ENCODE results near the gene TSPEAR. TPM values are rescaled to one million over a fixed set of nuclear protein-coding genes. Genes with fewer than 3 reads are reported as not detected.
"Not testable (repeated sequence)": the region's sequence is repeated elsewhere in the genome, so short reads cannot be mapped to it uniquely, and the experiment has no call there.

The TSPEAR gene
- total RNA-seq, 1 donor from 2014 or later = not detected

GRCh38 chr21:44697811-44698734, 13.3 kb downstream of the TSPEAR start:
- no peaks in the 10 kb centered on the region for H3K4me1 Mint-ChIP-seq
- DNase-seq = no peak
- no peak overlapping the region for H3K27ac Mint-ChIP-seq
- peaks cover 58% of the 10 kb centered on the region for H3K27me3 Mint-ChIP-seq
- no peaks in the 10 kb centered on the region for H3K36me3 Mint-ChIP-seq (ENCODE audit: low read depth)
- intact Hi-C loops (cut with micrococcal nuclease) = no loop called here
- no peak overlapping the region for H3K4me3 Mint-ChIP-seq
- peaks cover 5% of the 10 kb centered on the region for H3K9me3 Mint-ChIP-seq

DNA sequence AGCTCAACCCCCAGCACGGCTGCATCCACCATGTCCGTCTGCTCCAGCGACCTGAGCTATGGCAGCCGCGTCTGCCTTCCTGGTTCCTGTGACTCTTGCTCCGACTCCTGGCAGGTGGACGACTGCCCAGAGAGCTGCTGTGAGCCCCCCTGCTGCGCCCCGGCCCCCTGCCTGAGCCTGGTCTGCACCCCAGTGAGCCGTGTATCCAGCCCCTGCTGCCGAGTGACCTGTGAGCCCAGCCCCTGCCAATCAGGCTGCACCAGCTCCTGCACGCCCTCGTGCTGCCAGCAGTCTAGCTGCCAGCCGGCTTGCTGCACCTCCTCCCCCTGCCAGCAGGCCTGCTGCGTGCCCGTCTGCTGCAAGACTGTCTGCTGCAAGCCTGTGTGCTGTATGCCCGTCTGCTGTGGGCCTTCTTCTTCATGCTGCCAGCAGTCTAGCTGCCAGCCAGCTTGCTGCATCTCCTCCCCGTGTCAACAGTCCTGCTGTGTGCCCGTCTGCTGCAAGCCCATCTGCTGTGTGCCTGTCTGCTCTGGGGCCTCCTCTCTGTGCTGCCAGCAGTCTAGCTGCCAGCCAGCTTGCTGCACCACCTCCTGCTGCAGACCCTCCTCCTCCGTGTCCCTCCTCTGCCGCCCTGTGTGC, 14.1 kb downstream of the TSPEAR start, which contains the start of gene KRTAP10-12:
Gene KRTAP10-12, plus strand, starts transcription at position 1 of the 639 bp plus-strand sequence. Its CDS starts 30 bp downstream, at position 31.
- H3K4me1 Mint-ChIP-seq; H3K4me3 Mint-ChIP-seq; H3K9me3 Mint-ChIP-seq; intact Hi-C loops (cut with micrococcal nuclease); H3K36me3 Mint-ChIP-seq (ENCODE audit: low read depth); H3K27ac Mint-ChIP-seq; DNase-seq: not testable (repeated sequence)
- H3K27me3 Mint-ChIP-seq = peaks cover 54% of the 10 kb centered on the region

GRCh38 chr21:44696572-44696971, 14.8 kb downstream of the TSPEAR start:
- Mint-ChIP-seq H3K9me3 (peaks cover 5% of the 10 kb centered on the region), H3K27me3 (peaks cover 53% of the 10 kb centered on the region), H3K4me3 (no peak overlapping the region), H3K4me1 (peaks cover 2% of the 10 kb centered on the region), H3K36me3 (ENCODE audit: low read depth) (no peaks in the 10 kb centered on the region), H3K27ac (no peak overlapping the region)
- intact Hi-C loops (cut with micrococcal nuclease) = no loop called here
- no peak for DNase-seq

DNA sequence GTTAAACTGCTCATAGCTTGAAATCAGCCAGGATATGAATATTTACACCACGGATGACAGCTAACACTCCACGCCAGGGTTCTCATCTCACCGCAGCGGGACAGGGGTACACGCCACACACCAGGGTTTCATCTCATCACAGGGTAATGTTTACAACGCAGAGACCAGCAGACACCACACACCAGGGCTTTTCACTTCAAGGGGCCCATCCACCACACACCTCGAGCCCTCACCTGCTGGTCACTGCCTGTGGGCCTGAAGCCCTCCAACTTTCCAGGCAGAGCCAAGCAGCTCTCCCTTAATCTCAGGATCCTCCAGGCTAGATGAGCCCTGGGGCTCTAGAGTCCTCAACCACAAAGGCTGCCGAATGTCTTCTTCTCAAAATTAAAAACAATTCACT, 15.7 kb downstream of the TSPEAR start:
- intact Hi-C loops (cut with micrococcal nuclease) = no loop called here
- Mint-ChIP-seq H3K27me3 (peaks cover 52% of the 10 kb centered on the region), H3K4me1 (peaks cover 2% of the 10 kb centered on the region), H3K4me3 (no peak overlapping the region), H3K9me3 (peaks cover 5% of the 10 kb centered on the region), H3K36me3 (ENCODE audit: low read depth) (no peaks in the 10 kb centered on the region), H3K27ac (no peak overlapping the region)
- DNase-seq = no peak

DNA sequence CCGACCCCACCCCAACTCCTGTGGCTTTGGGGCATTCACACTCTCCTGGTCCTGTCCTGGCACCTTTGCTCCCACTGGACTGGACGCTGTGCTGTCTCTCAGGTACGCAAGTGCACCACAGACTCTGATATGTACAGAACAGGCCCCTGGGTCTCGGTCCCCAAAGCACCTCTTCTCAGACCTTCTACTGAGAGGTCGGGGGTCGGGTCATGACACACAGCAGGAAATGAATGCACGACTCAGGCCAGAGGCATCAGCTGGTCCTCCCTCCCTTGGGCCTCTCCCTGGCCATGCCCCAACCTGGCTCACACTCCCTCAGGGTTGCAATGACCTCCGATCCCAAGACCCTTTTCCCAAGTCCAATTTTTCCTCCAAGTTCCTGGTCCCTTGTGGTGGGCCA, 16.2 kb downstream of the TSPEAR start:
- peaks cover 2% of the 10 kb centered on the region for H3K4me1 Mint-ChIP-seq
- no peak overlapping the region for H3K27ac Mint-ChIP-seq
- H3K9me3 Mint-ChIP-seq = peaks cover 5% of the 10 kb centered on the region
- no peaks in the 10 kb centered on the region for H3K36me3 Mint-ChIP-seq (ENCODE audit: low read depth)
- H3K27me3 Mint-ChIP-seq = peaks cover 55% of the 10 kb centered on the region
- intact Hi-C loops (cut with micrococcal nuclease) = no loop called here
- no peak for DNase-seq
- H3K4me3 Mint-ChIP-seq = no peak overlapping the region

DNA sequence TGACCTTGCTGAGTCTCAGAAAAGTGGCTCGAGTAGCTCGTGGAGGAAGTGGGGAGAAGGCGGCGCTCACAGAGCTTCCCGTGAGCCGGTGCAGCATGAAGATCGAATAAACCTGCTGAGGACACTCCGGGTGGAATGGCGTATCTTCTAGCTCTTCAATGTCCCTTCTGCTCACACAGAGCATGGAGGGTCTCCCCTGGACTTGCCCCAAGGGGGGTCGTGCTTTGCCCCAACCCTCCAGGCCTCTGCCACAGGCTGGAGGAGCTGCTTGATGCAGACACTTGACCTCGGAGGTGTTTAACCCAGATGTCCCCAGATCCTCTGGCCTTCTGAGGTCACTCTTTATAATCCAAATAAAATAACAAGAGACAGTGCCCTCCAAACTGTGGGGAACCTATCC, 16.6 kb downstream of the TSPEAR start:
- no peak overlapping the region for H3K27ac Mint-ChIP-seq
- H3K9me3 Mint-ChIP-seq = peaks cover 5% of the 10 kb centered on the region
- DNase-seq = no peak
- peaks cover 57% of the 10 kb centered on the region for H3K27me3 Mint-ChIP-seq
- no peak overlapping the region for H3K4me3 Mint-ChIP-seq
- intact Hi-C loops (cut with micrococcal nuclease) = no loop called here
- peaks cover 2% of the 10 kb centered on the region for H3K4me1 Mint-ChIP-seq
- no peaks in the 10 kb centered on the region for H3K36me3 Mint-ChIP-seq (ENCODE audit: low read depth)

DNA sequence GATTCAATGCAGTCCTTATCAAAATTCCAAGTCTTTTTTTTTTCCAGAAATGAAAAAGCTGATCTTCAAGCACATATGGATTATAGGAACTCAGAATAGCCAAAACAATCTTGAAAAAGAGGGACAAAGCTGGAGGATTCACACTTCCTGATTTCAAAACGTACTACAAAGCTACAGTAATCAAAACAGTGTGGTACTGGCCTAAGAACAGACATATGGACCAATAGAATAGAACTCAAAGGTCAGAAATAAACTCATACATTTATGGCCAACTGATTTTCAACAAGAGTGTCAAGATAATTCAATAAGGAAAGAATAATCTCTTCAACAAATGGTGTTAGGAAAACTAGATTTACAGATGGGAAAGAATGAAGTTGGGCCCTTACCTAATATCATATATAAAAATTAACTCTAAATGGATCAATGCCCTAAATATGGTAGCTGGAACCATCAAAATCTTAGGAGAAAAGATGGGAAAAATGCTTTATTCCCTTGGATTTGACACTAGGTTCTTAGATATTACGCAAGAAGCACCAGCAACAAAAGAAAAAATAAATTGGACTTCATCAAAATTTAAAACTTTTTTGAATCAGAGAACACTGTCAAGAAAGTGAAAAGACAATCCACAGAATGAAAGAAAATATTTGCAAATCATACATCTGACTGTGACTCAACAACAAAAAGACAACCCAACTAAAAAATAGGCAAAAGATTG, 18.4 kb downstream of the TSPEAR start:
- DNase-seq = no peak
- peaks cover 5% of the 10 kb centered on the region for H3K9me3 Mint-ChIP-seq
- H3K27ac Mint-ChIP-seq = peak overlapping the region; percentile 50
- H3K27me3 Mint-ChIP-seq = peaks cover 43% of the 10 kb centered on the region
- H3K4me3 Mint-ChIP-seq = no peak overlapping the region
- H3K4me1 Mint-ChIP-seq = peaks cover 2% of the 10 kb centered on the region
- no peaks in the 10 kb centered on the region for H3K36me3 Mint-ChIP-seq (ENCODE audit: low read depth)
- intact Hi-C loops (cut with micrococcal nuclease) = no loop called here

GRCh38 chr21:44691686-44692085, 19.7 kb downstream of the TSPEAR start:
- no peak for DNase-seq
- H3K27ac Mint-ChIP-seq = no peak overlapping the region
- H3K4me1 Mint-ChIP-seq = peaks cover 3% of the 10 kb centered on the region
- H3K4me3 Mint-ChIP-seq = no peak overlapping the region
- intact Hi-C loops (cut with micrococcal nuclease) = no loop called here
- peaks cover 5% of the 10 kb centered on the region for H3K9me3 Mint-ChIP-seq
- H3K36me3 Mint-ChIP-seq (ENCODE audit: low read depth) = no peaks in the 10 kb centered on the region
- H3K27me3 Mint-ChIP-seq = peaks cover 33% of the 10 kb centered on the region

GRCh38 chr21:44689740-44690139, 21.6 kb downstream of the TSPEAR start:
- H3K4me1 Mint-ChIP-seq = peaks cover 11% of the 10 kb centered on the region
- H3K27me3 Mint-ChIP-seq = peaks cover 26% of the 10 kb centered on the region
- H3K27ac Mint-ChIP-seq; intact Hi-C loops (cut with micrococcal nuclease); H3K4me3 Mint-ChIP-seq; DNase-seq; H3K9me3 Mint-ChIP-seq; H3K36me3 Mint-ChIP-seq (ENCODE audit: low read depth): not testable (repeated sequence)

DNA sequence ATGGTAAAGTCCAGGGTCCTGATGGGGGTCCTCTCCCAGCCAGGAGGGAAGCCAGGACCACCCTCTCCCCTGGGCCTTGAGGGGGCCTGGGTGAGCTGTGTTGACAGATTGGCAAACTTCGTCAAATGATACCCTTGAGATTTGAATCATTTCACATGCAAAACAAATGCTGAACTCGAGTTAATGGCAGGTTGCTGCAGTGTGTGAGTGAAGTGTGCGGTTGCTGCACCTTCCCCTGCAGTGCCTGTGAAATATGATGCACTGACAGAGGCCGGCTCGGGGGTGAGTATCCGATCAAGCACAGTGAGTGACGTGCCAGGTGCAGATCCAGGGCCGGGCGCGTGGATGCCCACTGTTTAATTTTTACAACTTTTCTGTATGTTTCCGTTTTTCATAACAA, 23.7 kb downstream of the TSPEAR start:
- Mint-ChIP-seq H3K4me3 (no peak overlapping the region), H3K27ac (no peak overlapping the region), H3K36me3 (ENCODE audit: low read depth) (no peaks in the 10 kb centered on the region), H3K9me3 (no peaks in the 10 kb centered on the region), H3K4me1 (peaks cover 11% of the 10 kb centered on the region), H3K27me3 (peaks cover 22% of the 10 kb centered on the region)
- intact Hi-C loops (cut with micrococcal nuclease) = no loop called here
- DNase-seq = no peak

DNA sequence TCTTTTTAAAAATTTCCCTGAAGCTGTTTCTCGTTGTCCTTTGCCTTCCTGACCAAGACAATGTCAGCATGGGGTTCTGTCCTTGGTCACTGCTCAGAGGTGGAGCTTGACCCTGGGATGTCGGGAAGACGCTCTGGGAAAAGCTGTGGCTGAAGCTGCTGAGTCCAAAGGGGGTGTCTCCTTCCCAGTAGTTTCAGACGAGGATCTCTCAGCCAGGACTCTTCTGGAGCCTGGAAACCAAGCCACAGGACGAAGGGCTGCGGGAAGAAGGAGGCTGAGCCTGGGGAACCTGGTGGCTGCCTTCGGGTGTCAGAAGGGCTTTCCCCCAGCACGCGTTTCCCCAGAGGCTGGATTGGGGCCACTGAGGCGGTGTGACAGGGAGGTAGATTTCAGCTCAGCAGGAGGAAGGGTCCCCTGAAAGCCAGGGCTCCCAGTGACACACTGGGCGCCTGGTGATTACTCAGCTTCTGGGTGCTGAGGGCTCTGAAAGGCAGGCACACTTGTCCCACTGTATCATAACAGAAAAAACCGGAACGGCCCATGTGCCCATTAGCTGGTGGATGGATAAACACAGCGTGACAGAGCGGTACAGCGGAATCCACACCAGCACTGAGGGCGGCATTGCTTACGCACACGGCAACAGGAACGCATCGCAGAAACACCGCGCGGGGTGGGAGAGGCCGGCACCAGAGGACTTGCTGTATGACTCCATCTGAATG, 24.4 kb downstream of the TSPEAR start:
- intact Hi-C loops (cut with micrococcal nuclease) = no loop called here
- no peak for DNase-seq
- no peak overlapping the region for H3K4me3 Mint-ChIP-seq
- no peaks in the 10 kb centered on the region for H3K9me3 Mint-ChIP-seq
- H3K4me1 Mint-ChIP-seq = peaks cover 11% of the 10 kb centered on the region
- H3K27me3 Mint-ChIP-seq = peaks cover 21% of the 10 kb centered on the region
- no peak overlapping the region for H3K27ac Mint-ChIP-seq
- H3K36me3 Mint-ChIP-seq (ENCODE audit: low read depth) = no peaks in the 10 kb centered on the region

- Mint-ChIP-seq H3K4me3 (no peak overlapping the region), H3K9me3 (no peaks in the 10 kb centered on the region), H3K27ac (peak overlapping the region; percentile 14), H3K36me3 (ENCODE audit: low read depth) (no peaks in the 10 kb centered on the region), H3K27me3 (peaks cover 16% of the 10 kb centered on the region), H3K4me1 (peaks cover 8% of the 10 kb centered on the region)
- intact Hi-C loops (cut with micrococcal nuclease) = no loop called here
- no peak for DNase-seq
These were observed 25.2 kb downstream of the TSPEAR start for GRCh38 chr21:44686000-44686781.

DNA sequence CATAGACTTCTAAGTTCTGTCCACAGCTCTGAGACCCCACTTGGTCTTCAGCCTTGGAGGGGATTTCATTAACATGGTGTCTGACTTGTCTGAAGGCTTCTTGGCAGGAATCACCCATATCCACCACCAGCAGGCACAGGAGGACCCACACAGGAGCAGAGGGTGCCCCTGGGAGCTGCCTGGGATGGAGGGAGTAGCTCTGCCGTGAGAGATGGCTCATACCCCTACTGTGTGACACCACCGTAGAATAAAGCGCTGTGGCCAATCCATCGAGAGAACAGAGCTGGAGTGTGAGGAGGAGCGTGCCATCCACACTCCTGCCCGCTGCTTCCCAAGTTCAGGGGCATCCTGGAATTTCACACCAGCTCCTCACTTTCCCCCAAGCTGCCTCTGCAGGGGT, 26.3 kb downstream of the TSPEAR start:
- H3K4me1 Mint-ChIP-seq; H3K27ac Mint-ChIP-seq; H3K36me3 Mint-ChIP-seq (ENCODE audit: low read depth); intact Hi-C loops (cut with micrococcal nuclease); H3K4me3 Mint-ChIP-seq; H3K9me3 Mint-ChIP-seq; DNase-seq: not testable (repeated sequence)
- peaks cover 18% of the 10 kb centered on the region for H3K27me3 Mint-ChIP-seq
